Stimulated activated CD8-positive, alpha-beta memory T cell treated with anti-CD3 and anti-CD28 coated beads, Interleukin-7, amount 100 ng/mL, for 48 hours (primary cell): ENCODE data around the gene WDR7.

Experiments used
- DNase-seq, 2 donors: peaks; one replicate each; pipeline ENCODE4 v3.0.0-alpha.2; 2020; ENCODE audit warnings: low read depth in 1 of 2; ENCODE audit errors: extremely low read depth in 1 of 2

WDR7 gene

GRCh38 chr18:57063601-57064103, 412.5 kb downstream of the WDR7 start:
- no peak for DNase-seq

- no peak for DNase-seq
Measured at GRCh38 chr18:57073501-57074187, 422.5 kb downstream of the WDR7 start.

DNA sequence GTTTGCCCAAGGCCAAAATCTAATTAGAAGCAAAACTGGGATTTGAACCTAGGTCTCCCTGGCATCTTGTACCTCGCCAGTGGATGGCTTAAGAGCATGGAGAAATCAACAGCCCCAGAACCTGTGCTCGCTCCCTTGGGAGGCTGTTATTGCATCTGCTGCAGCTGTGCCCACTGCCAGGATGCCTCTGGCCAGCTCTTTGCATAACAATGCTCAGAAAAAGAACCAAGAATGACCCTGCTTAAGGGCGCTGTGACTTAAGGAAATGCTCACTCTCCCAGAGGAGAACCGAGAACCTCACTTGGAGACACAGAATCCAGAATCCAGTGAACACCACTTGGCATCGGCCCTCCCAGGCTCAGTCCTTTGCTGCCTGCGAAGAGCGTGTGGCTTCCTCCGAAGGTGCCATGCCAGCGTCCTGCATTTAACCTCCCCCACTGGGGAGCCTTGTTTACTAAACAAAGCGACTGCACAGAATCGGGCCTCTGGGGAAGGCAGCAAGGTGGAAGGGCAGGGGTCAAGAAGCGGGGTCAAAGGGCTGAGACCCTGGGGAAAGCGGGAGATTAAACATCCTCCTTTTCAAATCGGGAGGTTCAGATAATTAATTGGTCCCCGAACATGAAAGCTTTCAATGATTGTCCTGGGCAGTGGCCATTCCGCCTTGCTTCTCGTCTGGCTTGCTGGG, 424.7 kb downstream of the WDR7 start:
- no peak for DNase-seq

GRCh38 chr18:57077005-57077765, 426.0 kb downstream of the WDR7 start:
- DNase-seq = no peak

DNA sequence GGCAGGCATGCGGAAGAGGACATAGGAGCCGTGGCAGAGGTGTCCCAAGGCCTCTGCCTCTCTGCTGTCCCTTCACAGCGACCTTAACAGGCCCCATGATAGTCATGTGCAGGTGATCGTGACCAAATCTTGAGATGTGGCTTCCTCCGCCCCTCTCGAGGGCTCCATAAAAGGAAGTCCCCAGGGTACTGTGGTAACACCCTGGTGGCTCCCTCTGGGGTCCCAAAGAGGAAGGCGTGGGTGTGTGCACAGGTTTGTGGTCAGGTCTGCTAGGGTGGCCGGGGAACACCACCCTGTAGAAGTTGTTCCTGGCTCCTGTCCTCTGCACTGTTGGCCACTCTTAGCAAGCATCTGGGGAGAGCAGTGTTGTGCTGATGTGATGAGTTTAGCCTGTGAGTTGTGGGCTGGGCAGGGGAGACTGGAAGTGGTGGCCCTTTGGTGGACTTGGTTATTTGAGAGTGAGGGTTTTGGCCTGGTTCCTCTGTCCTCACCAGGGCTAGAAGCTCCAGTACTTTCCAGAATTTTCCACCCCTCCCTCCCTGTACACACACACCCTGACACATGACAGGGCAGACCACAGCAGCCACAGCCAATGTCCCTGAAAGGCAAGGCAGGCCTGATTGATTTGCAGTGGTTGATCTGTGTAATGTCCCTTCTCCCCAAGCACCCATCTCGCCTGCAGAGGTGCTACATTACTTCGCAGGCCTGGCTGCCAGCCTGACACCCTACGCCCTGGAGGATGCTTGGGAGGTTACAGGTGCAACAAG, 426.8 kb downstream of the WDR7 start:
- DNase-seq = peak; percentile 47 to 55

GRCh38 chr18:57078614-57079013, 427.5 kb downstream of the WDR7 start:
- no peak for DNase-seq

DNA sequence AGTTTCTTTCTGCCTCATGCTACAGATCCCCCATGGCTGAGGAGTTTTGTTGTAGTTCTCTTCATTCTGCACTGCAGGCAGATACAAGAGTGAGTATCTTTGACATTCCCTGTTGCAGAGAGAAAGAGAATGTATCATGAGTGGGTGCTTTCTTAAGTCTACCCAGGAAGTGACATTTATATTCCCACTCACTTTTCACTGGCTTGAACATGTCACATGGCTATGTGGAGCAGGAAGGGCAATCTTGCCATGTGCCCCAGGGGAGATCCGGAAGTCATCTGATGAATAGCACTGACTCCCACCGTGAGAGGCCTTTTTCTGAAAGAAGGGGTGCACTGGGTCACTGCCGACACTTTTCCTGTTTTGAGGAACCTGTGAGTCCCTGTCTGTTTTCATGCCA, 429.3 kb downstream of the WDR7 start:
- no peak for DNase-seq

GRCh38 chr18:57081899-57082298, 430.7 kb downstream of the WDR7 start:
- no peak for DNase-seq

- DNase-seq = no peak
Measured at GRCh38 chr18:57083485-57083884, 432.3 kb downstream of the WDR7 start.

DNA sequence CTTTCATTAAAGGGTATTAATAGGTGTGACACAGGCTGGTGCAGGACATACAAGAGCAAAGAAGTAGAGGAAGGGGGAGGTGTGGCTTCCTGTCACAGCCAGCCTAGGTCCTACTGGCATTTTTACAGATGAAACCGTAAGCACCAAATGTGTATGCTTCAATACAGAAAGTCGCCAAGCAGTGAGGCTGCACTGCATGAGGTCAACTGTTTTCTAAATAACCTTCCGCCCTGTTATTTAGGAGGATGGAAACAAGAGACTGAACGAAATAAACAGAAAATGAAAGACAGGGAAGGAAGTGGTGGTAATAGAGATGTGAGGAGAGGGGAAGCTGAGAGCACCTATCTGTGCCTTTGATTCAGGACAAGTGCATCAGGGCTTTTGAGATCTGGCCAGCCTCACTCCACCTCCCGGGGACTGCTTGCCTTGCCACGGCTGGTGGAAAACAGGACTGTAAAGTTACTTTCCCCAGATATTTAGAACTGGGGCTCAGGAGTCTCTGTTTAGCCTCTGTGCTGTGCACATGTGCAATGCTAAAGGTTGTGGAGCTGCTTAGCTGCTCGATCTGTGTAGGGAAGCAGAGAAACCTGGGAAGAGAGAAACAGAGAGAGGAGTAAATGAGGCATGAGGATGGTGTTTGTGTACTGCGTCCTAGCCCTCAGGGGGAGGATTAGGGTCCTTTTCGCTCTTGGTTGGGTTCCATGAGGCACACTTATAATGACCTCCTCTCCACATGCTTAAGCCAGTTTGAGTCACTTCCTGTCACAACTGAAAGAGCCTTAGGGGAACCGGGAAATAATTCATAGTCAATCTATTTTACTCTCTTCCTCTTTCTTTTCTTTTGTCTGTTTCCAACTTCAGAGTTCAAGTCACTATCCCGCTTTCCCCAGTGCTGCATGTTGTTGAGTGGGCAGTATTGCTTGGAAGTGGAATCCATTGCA, 433.4 kb downstream of the WDR7 start:
- no peak for DNase-seq

- DNase-seq = no peak
Measured at GRCh38 chr18:57085371-57085770, 434.2 kb downstream of the WDR7 start.

DNA sequence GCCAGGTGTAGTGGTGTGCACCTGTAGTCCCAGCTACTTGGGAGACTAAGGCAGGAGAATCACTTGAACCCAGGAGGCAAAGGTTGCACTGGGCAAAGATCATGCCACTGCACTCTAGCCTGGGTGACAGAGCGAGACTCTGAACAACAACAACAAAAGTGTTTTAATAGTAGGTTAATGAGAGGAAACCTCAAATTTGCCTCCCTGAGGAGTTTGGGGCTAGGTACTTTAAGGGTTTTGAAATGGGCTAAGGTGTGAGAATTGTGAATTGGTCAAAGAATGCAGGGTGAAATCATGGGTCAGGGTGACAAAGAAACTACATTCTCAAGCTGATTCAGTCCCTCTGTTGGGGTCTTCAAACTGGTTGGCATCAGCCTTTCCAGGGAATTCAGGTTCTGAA, 435.0 kb downstream of the WDR7 start:
- no peak for DNase-seq
